NCI-H82 treated with DMSO at 0.1 percent for 48 hours (cell line): Measurements from ENCODE around the gene PFKP.

Source experiments
- DNase-seq: peaks from one replicate; lab custom pipeline; 2025; ENCODE audit not compliant: unreplicated experiment; lab: John Stamatoyannopoulos, UW

PFKP gene

GRCh38 chr10:3132036-3133025 lies 65.0 kb downstream of the PFKP start:
- DNase-seq = no peak

DNA sequence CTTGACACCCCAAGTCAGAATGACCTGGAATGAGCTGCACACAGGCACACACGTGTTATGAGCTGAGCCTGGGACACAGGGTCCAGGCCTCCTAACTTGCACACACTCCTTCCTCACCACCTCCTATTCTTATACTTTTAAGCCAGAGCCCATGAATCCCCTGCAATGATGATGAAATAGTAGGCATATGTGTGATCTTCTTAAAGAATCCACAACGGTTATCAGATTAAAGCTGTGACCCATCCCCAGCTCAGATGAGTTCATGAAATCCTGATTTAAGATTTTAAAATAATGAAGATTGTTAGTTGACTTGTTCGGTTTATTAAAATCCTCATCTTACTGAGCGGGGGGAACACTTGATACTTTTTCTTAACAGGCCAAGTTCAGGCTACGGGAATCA lies 66.6 kb downstream of the PFKP start:
- peak; percentile 8 for DNase-seq

DNA sequence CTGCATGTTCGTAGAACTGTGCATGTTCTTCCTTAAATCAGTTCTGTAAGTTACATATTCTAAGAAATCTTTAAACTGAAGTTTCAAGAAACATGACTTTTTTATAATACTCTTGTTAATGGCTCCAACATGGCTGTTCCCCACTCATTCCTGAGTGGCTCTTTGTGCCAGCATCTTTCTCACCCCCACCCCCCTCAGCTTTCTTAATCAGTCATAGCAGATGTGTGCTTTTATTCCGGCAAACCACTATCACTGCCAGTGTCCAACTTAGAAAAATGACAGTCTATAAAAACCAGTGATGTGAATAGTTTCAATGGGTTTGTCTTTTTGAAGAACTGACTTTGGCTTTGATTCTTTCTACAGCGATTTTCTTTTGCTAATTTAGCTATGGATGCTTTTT lies 67.7 kb downstream of the PFKP start:
- no peak for DNase-seq

- DNase-seq = no peak
Observed at GRCh38 chr10:3136336-3136735, 69.0 kb downstream of the PFKP start.

DNA sequence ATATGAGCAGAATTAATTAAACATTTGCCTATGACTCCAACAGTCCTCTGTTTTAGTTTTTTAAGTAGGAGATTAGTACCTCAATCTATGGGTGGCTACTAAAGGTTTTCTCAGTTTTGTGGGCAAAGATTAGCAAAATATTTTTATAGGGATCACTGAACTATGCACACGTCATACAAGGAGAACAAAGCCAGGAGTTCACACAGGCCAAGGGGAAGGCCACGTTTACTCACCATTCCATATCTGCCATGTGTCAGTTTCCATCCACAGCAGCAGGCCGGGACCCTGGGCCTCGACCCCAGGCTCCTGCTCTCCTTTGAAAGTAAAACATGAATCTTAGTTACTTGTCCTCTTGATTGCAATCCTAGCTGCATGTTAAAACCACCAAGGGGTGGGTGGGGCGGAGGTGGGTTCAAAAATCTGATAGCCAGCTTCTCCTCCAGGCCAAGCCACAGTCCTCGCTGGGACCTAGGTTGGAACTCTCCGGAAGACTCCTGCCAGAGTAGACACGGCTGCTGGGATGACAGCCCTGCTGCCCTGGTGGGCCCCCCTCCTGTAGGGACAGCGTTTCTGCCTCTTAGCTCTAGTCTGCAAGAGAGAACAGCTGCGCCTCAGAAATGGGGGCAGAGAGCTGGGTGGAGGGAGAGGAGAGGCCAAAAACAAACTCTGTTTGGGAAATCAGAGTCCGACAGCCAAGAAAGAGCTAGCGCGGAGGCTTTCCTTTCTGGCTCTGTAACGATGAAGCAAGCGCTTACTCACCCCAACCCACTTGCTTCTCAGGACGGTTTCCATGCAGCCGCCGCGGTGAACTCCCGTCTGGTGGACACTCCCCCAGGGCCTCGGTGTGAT lies 69.6 kb downstream of the PFKP start:
- no peak for DNase-seq

GRCh38 chr10:3137958-3138726 lies 70.8 kb downstream of the PFKP start:
- no peak for DNase-seq

DNA sequence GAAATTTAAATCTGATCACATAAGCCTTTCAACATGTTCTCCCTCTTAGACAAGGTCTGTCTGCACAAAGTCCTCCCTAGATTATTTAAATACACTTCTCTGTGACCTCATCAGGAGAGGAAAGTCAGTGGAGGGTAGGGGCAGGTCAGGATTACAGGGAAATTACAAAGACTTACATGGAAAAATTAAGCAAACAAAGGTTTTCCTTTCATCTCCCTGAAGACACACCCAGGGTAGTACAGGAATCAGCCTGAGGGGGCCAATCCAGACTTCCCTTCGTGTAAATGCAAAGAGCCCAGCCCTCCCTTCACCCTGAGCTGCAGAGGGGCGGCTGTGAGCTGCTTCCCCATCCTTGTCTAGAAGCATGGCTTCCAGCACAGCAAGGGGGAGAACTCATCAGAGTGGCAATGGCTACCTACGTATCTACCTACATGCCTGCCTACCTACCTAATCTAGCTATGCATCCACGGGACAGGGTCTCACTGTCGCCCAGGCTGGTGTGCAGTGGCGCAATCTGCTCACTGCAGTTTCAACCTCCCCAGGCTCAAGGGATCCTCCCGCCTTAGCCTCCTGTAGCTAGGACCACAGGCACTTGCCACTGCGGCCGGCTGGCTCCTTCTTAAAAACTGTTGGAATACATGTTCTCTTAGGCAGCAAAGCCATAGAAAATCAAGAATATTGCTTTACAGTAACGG lies 72.0 kb downstream of the PFKP start:
- DNase-seq = no peak

GRCh38 chr10:3140280-3140679 lies 72.9 kb downstream of the PFKP start:
- no peak for DNase-seq

DNA sequence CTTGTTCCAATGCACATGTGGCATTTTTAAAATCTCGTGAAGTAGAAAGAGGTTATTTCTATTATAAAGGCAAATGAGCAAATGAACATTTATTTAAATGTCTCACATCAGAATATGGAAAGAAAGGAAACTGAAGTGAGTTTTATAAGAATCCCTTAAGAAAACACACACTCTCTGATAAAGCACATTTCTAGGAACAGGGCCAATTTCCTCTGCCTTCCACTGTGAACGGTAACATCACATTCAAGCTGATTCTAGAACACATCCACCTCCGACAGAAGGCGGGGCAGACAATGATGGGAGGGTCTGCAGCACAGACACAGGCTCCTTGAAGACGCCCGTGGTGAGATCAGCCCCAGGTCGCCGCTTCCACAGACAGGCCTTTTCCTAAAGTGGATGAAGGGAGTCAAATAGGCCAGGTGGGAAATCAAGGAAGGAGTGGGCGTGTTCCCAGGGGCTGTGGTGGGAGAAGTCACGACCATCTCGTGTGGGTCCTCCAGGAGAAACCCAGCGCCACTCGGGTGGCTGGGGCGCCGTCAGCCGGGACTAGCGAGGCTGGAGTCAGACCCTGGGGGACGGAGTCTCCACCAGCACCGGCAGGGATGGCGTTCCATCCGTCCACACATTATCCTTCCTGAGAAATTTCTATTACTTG lies 74.1 kb downstream of the PFKP start:
- DNase-seq = no peak

DNA sequence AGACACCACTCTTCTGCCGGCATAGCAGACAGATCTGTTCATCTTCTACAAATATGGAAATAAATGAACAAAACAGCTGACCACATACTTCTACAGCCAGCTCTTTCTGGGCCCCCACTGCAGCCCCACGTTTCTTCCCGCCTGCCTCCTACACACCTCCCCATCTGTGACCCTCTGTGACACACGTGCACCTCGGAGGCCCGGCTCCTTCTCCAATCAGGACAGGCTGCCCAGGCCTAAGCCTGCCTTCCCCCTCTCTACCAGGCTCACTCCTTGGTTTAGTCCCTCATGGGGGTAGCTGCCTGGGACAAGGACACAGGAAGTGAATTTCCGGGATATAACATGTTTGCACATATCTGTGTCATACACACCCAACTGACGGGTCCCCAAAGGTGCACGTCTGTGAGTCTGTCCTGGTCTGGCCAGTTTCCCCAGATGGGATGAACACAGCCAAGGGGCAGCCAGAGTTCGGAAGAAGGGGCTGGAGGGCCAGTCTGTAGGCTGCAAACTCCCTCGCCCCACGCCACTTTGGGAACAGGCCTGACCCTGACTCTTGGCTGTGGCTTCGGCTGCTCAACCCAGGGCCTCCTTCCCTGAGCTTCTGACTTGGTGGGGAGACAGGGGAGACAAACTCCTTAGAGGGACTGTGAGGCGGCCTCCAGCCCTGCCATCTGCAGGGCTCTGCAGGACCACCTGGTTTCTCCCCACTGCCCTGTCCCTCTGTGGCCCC lies 75.0 kb downstream of the PFKP start:
- DNase-seq = no peak

DNA sequence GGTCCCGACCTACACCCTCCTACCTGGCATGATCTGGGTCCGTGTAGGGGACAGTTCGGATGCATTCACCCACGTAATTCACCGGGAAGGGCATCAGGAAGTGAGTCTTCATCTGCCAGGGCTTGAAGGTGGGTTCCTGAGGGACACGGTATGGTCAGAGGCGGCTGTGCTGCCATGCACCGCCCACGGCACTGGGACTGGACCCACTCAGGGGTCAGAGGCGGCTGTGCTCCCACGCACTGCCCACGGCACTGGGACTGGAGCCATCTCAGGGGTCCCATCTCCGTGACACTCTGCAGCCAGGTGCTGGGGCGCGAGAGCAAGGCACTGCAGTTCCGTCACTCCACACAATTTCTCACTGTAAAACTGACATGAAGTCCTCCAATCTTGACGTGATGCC lies 76.0 kb downstream of the PFKP start:
- DNase-seq = no peak

DNA sequence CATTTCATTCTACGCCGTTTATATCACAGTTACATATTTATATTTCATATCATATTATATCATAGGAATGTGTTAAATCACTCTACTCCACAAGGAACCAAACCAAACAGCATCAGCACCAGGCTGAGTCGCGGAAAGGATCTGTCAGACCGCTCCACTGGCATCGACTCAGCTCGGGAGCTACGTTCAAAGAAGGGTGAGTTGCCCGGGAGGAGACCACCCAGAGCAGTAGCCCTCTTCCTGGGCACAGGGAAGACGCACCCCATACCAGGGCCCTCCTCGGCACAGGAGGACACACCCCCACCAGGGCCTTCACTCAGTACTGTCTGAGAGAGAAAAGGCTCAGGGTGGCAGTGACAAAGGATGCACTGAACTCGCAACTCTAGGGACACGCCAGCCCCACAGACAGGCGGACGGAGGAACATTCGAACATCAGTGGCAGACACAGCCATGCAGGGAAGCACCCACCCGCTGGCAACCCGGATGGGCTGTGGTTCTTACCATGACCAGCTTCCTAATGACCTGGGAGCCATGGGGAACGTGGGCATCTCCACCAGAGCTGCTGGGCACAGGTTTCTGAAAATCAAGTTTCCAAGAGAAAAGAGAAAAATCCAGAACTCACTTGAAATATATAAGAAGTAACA lies 76.6 kb downstream of the PFKP start:
- DNase-seq = no peak

GRCh38 chr10:3145366-3145765 lies 78.0 kb downstream of the PFKP start:
- DNase-seq = no peak

DNA sequence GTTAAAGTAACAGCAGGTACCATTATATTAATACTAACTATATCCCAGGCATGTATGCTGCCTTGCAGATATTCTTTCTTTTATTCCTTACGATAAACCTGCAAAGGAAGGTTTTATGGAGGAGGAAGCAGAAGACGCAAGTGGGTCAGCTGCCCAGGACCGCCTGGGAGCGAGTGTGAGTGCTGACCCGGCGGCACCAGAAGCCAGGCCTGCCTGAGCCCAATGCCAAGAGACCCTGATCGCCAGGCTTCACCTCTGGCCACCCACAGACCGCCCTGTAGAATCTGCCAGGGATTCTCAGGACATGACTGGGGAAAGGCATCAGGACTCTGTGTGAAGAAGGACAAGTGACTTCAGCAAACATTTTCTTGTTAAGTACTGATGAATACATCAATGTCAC lies 78.9 kb downstream of the PFKP start:
- no peak for DNase-seq

DNA sequence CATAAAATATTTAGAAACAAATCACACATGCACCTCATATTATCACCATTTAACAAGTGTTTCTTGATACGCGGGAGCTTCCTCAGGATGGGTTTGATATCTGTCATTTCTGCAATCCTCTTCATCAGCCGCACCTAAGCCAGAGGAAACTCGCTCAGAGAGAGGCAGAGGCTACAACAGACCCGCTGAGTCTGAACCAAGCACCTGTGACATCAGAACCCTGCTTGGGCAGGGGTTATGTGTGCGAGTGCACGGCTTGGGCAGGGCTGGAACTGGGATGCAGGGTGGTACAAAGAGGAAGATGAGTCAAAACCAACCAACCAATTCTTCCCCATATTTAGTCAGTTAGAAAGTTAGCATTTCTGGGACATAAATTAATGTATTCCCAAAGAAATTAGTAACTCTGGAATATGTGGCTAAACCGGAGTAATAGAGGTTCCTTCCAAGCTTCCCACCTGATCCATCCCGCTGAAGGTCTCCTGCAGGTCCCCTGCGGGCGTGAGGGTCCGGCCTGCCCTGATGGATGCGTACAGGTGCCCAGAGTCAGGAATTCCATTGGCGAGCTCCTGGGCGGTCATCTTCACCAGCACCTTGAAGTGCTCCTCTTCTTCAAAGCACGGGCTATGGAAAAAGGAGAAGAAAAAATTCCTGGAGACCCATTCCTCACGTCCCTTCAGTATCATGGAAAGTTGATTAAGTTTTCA lies 79.9 kb downstream of the PFKP start:
- no peak for DNase-seq

DNA sequence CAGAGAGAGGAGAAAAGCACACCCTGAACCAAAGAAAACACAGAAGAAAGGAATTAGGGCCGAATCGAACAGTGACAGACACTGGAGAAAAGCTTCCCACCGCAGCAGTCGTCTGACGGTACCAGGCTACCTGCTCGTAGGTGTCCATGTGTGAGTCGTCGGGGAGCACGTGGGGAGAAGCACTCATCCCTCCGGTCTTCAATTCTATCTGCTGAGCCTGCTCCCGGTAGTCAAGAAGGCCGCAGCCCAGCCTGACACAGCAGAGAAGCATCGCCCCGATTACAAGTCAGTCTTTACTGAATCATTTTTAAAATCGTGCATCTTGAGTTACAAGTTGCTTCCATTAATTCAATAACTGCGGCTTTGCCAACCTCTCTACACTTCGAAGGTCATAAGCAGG lies 80.7 kb downstream of the PFKP start:
- no peak for DNase-seq

DNA sequence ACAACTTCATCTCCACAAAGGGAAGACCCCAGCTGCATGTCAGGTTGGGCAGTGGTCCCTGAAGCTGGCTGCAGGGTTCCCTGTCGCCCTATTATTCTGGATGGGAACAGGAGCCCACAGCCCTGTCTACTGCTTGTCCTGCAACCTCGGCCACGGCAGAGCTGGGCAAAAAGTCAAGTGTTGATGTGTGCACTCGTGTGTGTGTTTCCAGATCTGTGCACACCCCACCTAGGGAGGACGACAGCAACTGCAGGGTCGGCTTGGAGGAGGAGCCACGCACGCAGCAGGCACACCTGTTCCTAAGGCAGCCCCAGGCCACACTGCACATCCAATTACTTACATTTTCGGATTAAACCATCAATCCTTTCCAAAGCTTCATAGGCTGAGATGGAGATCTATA lies 81.6 kb downstream of the PFKP start:
- no peak for DNase-seq

GRCh38 chr10:3149918-3150317 lies 82.6 kb downstream of the PFKP start:
- no peak for DNase-seq
